Activated CD4-positive, CD25-positive, alpha-beta regulatory T cell treated with anti-CD3 and anti-CD28 coated beads, Interleukin-2, amount 50 U/mL, for 72 hours (primary cell): ENCODE measurements around the gene GJD3.

Experiments used
- DNase-seq: peaks from one replicate; pipeline ENCODE4 v3.0.0; 2021

Gene GJD3

DNA sequence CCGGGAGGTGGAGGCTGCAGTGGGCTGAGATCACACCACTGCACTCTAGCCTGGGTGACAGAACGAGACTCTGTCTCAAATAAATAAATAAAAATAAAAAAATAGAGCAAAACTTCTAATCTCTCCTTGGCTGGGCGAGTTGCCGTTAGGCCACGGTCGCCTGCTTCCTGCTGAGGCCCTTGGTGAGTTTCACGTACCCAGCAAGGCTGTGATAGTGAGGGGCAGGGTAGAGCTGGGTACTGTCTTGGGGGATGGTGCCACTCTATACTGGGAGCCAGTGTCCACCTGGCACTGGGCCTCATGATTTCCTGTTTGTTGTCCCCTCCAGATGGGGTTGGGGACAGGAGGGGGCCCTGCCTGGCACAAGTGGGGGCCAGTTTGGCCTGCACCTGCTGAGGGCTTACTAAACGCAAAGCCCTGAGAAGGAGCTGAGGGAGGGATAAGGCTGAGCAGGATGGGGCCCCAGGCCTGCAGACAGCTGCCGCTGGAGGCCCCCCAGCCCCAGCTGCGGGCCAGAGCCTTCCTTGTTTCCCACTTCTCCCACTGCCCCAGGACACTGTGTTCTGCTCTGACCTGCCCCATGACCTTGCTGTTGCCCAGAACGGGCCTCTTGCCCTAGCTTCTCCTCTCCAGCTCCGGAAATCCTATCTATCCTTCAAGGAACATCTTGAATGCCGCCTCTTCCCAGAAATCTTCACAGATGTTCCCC is 25.4 kb downstream of the GJD3 start:
- no peak for DNase-seq

DNA sequence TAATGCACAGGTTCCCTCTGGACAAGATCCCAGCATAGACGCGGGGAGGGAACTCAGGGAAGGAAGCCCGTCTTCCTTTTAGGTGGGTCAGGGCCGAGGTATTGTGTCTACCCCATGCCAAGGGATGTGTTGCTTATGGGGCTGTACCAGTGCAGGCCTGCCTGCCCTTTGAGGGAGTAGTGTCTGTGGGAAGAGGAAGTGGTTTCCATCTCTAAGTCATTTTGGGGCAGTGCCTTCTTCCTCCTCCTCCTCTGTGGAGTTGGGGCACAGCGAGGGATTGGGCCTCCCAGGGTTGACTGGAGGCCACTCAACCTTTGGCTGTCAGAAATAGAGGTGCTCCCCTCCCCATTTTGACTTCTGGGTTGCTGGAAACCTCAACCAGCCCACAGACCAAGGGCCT is 26.5 kb downstream of the GJD3 start:
- DNase-seq: no peak

DNA sequence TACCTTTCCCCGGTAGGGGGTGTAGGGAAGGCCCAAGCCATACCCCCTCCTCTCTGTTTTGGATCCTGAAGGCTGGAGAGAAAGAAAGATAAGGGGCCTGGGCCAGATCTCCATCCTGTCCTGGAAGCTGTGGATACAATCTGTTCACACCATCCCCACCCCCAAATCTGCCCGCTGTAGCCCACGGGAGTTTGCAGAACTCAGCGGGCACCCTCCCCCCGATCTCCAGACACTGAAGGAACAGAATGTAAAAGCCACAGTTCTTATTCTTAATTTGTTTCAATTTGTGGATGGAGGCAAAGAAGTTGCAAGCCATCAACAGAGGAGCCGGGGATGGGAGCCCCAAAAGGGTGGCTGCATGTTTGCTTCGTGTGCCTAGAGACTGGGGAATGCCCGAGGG is 27.2 kb downstream of the GJD3 start:
- DNase-seq: no peak

DNA sequence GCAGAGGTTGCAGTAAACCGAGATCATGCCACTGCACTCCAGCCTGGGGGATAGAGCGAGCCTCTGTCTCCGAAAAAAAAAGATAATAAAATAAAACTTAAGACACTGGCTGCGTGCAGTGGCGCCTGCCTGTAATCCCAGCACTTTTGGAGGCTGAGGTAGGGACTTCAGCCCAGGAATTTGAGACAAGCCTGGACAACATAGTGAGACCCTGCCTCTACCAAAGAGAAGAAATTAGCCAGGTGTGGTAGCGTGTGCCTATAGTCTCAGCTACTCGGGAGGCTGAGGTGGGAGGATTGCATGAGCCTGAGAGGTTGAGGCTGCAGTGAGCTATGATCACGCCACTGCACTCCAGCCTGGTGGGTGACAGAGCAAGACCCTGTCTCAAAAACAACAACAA is 28.9 kb downstream of the GJD3 start:
- DNase-seq: no peak

DNA sequence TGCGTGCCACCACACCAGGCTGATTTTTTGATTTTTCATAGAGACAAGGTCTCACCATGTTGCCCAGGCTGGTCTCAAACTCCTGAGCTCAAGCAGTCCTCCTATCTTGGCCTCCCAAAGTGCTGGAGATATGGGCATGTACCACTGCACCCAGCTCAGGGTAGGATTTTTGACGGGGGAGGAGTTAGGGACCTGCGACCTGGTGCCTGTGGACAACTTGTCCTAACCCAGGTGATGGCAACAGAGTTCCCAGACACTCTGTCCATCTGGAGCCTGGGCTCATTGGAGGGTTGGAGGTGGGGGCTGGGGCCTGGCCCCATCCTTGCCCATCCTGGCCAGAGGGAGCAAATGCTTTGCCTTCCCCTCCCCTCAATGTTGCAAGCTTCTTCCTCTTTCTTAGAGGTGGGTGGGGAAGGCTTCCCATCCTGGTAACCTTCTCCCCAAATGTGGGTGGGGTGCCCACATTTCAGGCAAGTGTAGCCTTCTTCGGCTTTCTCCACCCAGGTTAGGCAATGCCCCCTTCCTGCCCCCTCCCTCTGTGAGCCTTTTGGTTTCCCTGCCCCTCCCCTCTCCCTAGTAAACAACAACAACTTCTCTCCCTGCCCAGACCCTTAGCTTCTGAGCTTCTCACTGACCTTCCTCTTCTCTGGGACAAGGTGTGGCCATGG is 30.6 kb downstream of the GJD3 start:
- no peak for DNase-seq

DNA sequence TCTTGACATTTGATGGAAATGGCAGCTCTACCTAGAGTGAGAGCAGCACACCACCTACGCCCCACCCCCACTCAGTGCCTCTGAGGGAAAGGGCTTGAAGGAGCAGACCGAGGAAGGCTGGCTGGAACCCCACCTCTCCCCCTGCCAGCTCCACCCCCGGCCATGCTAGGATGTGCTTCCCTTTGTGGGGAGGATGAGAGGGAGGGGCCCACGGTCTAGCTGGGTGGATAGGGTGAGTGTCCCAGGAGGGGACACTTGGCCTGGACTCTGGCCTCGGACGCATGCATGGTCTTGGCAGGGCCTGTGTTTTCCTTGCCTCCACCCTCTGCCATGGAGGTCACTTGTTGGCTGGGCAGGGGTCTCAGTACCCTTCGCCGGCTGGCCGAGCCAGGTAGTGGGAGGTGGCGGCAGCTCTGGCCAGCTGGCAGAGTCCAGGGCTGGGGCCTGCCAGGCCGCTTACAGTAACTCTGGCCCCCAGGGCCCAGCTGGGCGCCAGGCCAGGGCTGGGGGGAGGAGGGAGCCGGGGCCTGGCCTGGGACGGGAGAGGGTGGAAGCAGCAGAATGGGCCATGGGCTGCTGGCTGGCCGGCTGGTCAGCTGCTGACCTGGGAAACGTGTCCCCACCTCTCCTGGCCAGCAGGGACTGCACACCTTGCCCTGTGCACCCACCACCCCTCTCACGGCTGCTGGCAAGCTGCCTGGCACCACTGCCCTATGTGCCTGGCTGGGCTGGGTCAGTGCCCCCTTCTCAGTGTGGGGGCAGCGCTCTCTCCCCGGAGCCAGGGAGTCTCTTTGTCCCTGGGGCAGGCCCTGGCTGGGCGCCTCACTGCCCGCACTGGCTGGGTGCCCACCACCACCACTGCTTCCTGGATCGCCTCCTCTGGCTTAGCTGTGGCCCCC is 32.5 kb downstream of the GJD3 start:
- DNase-seq: no peak

DNA sequence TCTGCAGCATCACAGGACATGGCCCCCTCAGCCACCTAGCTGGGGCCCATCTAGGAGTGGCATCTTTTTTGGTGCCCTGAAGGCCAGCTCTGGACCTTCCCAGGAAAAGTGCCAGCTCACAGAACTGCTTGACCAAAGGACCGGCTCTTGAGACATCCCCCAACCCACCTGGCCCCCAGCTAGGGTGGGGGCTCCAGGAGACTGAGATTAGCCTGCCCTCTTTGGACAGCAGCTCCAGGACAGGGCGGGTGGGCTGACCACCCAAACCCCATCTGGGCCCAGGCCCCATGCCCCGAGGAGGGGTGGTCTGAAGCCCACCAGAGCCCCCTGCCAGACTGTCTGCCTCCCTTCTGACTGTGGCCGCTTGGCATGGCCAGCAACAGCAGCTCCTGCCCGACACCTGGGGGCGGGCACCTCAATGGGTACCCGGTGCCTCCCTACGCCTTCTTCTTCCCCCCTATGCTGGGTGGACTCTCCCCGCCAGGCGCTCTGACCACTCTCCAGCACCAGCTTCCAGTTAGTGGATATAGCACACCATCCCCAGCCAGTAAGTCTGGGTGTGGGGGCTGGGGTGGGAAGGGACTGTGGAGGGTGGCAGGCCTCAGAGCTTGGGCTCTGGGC is 33.6 kb downstream of the GJD3 start:
- DNase-seq: no peak

DNA sequence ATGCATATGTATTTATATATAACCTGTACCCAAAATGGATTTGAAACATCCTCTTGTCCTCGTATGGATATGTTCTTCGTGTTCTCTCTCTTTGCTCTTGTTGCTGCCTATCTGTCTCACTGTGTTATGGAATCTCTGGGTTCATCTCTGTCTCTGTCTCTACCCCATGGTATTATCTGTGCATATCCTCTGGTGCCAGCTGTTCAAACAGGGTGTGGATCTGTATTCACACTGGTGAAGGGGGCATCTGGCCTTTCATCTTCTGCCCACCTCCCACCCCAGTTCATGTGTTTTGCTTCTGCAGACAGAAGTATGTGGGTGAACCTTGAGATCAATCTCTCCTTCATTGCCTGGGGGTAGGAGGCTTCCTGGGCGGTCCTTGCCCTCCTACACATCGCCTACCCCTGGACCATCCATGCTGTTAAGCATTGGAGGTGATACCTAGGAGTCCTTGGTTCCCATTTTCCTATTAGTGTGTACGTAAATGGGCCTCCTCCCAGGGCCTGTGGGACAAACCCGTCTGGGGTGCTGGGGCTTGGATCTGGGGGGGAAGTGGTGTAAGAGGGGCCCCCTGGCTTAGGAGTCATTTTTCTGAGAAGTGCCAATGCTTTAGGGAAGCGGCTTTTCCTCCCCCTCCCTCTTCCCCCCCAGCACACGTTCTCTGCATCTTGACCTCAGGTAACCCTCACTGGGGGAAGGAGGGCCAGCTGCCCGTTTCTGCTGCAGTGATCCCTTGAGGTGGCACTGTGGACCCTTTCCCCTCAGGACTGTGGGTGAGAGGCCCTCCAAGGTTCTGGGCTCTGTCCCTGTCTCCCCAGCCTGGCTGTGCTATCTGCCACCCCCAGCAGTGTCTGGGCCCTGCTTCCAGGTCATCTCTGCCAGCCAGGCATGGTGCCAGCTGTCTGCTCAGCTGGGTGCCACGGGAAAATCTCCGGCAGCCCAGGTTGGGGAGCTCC is 34.4 kb downstream of the GJD3 start:
- no peak for DNase-seq

DNA sequence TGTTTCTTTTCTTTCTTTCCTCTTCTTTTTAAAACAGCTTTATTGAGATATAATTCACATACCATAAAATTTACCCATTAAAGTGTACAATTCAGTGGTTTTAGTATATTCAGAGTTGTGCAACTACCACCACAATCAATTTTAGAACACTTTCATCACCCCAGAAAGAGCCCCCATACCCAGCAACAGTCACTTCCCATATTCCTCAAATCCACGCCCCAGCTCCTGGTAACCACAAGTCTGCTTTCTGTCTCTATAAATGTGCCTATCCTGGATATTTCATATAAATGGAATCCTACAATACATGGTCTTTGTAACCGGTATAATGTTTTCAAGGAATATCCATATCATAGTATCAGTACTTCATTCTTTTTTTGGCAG is 36.2 kb downstream of the GJD3 start:
- DNase-seq: no peak

DNA sequence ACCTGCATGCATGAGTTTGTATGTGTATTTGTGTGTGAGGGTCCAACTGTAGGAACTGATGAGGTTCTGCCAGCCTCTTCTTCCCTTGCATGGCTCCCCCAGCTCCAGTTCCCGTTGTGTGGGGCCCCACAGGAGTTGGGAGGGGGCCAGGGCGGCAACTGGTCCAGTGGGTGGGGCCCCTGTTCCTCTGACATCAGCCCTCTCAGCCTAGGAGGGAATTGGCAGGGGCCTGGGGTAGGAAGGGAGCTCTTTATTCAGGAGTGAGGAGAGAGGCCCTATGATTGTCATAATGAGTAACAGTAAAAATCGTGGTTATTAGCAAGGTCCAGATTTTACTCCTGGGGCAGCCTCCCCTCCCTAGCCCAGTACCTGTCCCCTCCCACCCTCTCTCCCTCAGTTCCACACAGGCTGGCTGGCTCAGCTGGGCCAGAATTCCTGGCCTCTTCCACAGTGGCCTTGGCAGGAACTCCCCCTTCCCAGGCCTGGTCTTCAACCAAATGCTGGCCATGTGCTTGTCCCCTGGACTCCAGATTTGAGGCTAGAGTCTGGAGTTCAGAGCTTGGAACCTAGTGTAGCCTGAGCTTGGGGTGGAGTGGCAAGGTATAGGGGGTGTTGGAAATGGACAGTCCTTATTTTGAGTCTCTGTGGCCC is 36.7 kb downstream of the GJD3 start:
- no peak for DNase-seq

DNA sequence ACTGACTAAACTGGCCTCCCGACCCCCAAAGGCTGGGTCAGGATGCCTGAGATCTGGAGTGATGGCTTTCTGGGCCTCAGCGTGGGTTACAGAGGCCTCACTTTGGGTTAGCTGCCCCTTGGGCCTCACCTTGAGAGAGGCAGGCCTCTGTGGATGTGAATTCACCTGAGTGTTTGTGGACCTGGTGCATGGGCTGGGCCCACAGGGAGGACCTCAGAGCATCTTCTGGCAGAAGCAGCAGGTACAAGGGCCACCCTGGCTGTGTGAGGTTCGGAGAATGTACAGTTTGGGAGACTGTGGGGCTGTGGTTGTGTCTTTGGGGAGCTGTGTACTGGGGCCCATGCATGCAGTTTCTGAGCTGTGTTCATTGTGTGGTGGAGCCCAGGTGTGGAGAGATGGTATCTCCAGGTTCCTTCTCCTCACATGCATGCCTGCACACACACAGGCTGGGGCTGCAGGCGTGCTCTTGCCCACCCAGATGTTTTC is 37.2 kb downstream of the GJD3 start:
- no peak for DNase-seq

DNA sequence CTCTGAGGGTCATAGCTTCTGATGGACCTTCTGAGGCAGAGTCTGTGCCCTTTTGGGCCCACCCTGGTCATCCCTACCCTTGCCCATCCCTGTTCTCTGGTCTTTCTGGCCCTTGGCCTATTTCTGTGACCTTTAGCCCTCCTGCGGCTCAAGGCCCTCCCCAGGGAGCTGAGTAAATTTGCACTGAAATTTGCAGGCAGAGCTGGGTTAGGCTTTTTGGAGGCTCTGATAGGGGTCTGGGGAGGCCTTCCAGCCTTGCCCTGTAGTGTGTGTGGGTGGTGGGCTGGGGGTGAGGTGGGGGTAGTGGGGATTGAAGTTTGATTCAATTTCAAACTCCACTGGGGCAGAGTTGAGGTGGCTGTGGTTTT is 37.7 kb downstream of the GJD3 start:
- DNase-seq: no peak

DNA sequence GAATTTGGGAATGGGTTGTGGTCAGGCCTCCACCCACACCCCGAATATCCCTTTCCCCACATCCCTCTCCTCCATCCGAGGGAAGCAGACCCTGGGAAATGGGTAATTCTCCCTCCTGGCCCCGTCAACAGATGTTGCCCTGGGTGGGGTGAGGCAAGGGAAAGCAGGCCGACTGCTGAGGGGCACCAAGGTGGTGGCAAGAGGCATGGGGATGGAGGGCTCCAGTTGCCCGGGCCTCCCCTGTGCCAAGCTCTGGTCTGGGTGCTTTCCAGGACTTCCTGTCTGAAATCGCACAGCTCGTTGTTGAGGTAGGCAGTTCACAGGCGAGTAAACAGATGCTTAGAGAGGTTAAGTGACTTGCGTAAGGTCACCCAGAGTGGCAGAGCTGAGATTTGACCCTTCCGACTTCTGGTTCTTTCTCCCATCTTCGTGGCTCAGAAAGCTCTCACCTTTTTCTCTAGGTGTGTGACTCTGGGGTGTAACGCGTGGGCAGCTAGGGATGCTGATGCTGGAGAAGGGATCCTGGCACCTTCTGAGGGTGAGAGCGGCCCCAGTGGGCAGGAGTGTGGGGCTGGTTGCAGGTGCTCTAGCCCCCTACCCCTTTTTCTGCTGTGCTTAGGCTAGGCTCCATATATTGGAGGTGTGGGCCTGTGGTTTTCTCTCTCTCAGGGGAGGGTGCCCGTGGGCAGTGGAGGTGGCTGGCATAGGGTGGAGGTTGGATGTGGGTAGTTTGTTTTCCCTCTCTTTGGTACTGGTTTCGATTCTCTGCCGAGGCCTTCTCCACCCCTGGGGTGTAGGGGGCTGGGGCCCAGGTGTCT is 38.3 kb downstream of the GJD3 start:
- DNase-seq: no peak

DNA sequence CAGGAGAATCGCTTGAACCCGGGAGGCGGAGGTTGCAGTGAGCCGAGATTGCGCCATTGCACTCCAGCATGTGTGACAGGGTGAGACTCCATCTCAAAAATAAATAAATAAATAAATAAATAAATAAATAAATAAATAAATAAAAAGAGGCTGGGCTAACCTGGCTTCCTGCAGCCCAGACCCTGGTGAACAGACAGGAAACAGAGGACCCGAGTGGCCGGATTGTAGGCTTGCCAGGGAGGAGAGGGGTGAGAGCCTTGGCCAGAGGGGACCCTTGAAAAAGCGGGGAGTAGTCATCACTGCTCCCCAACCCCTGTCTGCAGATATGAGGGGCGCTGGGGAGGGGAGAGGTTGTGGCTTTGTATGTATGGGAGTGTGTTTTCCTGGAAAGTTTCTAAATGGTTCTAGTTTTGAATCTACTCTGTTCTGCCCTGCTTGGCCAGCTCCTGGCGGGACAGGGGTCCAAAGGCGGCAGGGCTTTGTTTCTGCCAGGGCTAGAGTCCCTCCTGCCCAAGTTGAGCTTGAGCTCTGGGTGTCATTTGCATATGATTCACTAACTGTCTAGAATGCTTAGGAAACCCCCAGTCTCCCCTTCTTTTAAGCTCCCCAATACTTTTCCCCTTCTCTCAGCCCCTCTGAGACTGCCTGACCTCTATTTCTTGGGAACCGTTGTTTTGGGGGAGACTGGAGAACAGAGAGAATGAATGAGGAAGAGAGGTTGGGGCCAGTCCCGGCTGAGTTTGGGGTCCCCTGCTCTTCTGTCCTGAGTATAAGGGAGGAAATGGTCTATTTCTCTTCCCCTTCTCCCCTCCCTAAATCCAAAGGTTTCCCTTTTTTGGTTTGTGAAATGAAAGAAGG is 39.2 kb downstream of the GJD3 start:
- DNase-seq: no peak

DNA sequence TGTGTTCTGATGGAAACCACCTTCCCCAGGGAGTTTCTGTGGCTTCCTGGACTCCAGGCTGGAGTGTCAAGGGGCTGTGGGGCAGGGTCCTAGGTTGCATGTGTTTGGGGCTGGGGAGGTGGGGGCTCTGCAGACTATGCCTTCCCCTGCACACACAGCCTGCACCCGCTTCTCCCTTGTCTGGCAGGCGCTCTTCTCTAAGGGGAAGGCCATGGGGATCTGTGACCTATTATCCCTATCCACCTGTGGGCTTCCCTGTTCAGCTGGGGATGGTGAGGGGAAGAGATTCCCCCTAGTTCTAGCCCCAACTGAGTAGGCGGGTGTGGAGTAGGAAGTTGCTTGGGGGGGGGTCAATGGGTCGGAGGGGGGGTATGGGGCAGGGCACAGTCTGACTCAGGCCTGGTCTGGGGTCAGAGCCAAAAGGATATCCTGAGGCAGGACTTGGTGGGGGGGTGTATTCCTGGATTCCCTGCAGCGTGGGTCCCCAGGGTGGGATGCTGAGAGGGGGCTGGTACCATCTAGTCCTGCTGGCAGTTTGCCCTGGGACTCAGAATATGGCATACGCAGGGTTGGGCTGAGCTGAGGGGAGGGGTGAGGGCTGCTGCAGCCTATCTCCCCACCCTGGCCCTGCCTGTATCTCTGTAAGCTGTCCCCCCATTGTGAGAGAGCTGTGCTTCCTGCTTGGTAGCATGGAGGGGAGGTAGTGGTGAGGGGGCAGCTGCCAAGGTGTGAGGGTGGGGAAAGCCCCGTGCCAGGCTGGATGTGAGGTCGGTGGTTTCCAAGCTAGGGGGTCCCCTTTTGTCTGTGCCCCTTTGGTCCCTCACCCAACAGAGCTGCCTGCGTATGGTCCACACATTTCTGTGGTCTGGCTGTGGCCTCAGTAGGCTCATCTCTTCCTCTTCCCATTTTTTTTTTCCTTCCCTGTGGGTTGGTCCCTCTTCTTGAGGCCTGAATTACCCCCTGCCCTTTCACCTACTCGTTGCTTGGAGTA is 40.9 kb downstream of the GJD3 start:
- no peak for DNase-seq

DNA sequence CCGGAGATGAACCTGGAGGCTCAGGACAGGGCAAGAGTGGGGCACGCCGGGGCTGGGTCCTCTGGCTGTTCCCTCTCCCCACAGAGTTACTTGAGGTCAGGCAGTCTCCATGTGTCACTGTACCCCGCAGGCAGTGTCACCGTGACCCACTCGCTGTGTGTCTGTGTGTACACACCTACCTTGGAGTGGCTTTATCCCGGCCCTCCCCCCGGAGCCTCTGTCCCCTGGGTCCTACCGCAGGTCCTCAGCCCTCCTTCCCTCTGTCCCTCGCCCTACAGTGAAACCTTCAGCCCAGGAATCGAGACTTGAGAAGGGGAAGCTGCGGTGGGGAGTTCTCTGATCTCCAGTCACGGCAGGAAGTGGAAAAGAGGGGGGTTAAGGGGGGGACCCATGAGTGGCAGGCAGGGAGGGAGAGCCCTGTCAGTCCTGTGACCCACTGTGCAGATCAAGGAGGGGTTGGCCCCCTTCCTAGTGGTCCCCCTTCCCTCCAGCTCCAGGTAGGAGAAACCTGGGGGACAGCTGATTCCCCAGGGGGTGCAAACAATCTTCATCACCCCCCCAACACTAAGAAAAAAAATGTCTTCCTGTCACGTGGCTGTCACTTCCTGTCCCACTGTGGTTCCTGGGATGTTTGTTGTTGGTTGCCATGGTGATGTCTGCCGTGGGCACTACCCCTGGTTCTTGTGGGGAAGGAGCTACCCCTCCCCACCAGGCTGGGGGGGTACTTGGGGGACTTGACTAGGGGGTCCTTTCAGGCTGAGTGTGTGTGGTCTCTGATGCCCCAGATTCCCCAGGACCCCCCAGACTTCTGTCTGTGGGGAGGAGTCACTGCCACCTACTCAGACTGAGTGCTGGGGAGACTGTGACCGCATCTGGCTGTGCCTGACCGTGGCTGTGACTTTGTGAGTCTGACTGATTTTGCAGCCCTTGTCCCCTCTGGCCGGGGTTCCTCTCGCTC is 41.9 kb downstream of the GJD3 start:
- DNase-seq: peak; percentile 78

DNA sequence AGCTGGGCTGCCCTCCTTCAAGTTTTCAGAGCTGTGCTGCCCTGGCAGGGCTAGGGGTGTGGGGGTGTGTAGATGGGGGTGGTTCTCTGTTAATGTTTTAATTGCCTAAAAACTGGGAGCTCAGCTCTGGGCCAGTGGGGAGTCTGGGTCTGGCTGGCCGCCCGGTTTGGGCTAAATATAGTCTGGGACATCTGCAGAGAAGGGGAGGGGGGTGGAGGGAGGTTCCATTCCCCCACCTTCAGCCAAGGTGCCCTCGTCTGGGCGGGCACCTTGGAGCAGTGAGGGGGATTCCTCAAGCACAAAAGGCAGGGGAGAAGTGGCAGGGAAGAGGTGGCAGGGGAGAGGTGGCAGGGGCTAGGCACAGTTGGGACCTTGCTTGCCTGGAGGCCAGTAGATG is 42.6 kb downstream of the GJD3 start:
- DNase-seq: no peak
